HG03175 (cell line): Measurements from ENCODE around the gene SSBP2.
"Not testable (repeated sequence)": the region's sequence is repeated elsewhere in the genome, so short reads cannot be mapped to it uniquely, and the experiment has no call there.

ENCODE experiments used
- ATAC-seq: cut with Tn5 transposase; IDR thresholded peaks from one replicate; pipeline ENCODE4 v1.9.1; 2021; ENCODE audit warnings: mild to moderate bottlenecking, moderate library complexity; ENCODE audit not compliant: unreplicated experiment

SSBP2 gene

GRCh38 chr5:81740758-81741157 is 10.1 kb downstream of the SSBP2 start:
- ATAC-seq, result no peak

GRCh38 chr5:81739291-81739690 is 11.6 kb downstream of the SSBP2 start:
- no peak for ATAC-seq

GRCh38 chr5:81729276-81729675 is 21.6 kb downstream of the SSBP2 start:
- ATAC-seq, result no peak

DNA sequence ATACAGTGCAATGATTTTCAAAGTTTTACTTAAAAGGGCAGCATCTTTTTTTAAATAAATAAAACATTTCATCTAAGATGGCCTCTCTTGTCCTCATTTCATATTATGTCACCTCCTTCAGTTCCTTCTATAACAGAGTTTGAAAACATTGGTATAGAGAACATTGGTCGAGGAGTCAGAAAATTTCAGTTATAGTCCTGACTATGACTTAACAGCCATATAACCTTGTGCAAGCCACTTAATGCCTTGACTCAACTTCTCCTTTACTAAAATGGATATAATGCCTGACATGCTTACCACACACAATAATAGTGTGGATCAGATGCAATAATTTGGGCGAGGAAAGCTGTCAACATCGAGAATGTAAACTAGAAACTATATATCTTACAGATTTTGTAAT is 22.6 kb downstream of the SSBP2 start:
- ATAC-seq, result no peak

DNA sequence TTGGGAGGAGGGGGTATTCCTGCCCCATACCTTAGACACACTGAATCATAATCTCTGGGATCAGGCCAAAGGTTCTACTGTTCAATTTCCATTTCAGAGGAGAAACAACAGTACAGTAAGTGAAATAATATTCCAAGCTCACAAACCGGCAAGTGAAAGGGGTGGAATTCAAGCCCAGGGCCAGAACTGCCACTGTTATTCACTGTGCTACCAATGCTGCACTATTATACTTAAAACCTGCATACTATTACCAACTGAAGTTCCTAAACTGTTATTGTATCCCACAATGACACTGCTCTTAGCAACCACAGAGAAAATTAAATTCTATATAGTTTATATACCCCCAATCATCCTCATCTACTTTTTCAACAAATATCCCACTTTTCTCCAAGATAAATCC is 24.6 kb downstream of the SSBP2 start:
- no peak for ATAC-seq

DNA sequence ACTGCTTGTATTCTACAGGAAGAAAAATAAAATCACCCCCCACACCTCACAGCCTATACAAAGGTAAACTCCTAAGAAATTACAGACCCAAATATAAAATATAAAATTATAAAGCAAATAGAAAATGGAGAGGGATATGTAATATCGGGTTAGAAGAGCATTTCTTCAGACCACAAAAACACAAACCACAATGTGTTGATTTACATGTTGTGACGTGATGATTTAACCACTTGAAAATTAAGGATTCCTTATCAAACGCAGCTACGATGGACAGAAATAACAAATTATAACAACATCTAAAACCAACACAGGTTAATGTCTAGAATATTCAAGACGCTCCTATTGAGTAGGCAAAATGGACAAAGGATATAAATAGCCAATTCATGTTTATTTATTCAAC is 26.3 kb downstream of the SSBP2 start:
- ATAC-seq, result no peak

DNA sequence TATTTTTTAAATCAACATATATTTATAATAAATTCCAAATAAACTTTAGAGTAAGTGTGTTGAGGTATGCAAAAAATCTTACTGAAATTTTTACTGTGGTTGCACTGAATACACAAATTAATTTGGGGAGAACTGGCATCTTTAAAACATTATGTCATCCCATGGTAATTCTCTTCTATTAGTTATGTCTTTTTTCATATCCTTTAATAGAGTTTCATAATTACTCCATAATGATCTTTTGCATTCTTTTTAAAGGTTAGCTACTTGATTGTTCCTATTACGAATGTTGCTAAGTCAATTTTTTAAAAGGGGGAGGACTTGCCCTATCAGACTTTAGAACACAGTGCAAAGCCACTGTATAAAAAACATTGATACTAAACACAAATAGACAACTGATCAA is 26.8 kb downstream of the SSBP2 start:
- ATAC-seq, result no peak

DNA sequence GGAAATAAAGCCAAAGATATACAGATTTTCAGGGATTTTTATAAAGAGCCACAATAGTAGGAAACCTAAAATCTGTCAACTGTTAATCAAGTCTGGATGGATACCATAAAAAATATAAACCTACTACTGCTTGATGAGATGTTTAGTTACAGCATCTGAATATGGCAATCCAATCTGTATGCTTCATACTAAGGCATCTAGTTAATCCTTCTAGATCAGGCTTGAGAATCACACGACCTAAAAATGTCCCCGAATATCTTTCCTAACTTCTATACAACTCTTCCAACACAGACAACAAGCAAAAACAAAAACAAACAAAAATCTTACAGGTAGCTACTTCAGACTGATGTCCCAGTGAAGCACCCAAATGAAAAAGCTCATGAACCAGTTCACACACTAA is 29.8 kb downstream of the SSBP2 start:
- ATAC-seq, result no peak

GRCh38 chr5:81719743-81720345 is 31.1 kb downstream of the SSBP2 start:
- ATAC-seq, result no peak

DNA sequence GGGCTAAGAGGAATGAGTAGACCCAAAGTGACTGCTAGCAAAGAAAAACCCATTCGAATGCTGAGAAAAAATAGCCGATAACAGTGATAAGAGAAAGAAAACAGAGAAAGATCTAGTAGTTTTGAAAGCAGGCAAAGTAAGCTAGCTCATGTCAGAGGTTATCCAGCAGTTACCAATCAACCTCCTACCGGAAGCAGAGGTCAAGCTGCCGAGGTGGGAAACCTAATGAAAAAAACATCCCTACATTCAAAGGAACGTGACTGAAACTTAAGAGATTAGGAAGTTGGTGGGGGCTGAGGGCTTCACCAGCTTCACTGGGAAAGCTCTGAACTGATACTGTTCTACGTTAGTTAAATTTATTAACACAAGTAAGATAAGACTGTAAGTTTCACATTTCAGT is 32.6 kb downstream of the SSBP2 start:
- ATAC-seq, result no peak

DNA sequence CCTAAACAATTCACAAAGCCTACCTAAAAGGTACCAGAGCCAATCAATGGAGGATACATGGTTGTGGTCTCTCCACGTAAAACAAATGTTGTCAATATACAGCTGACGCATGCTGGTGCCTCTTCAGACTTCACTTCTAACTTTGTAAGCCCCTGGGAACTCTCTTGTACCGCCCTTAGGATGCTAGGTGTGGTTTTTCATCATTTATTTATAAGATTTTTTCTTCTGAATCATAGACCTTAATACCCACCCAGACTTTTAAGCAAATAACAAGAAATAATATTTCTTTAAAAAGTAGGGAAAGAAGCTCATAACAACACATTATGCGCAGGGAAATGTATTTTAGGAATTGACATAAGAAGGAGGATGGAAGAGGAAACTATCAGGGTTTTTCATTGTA is 33.0 kb downstream of the SSBP2 start:
- ATAC-seq, result no peak

GRCh38 chr5:81717226-81717625 is 33.7 kb downstream of the SSBP2 start:
- ATAC-seq, result no peak

- ATAC-seq, result not testable (repeated sequence)
Observed at GRCh38 chr5:81714076-81714475, 36.8 kb downstream of the SSBP2 start.

- ATAC-seq, result no peak
Observed at GRCh38 chr5:81708889-81709288, 42.0 kb downstream of the SSBP2 start.

DNA sequence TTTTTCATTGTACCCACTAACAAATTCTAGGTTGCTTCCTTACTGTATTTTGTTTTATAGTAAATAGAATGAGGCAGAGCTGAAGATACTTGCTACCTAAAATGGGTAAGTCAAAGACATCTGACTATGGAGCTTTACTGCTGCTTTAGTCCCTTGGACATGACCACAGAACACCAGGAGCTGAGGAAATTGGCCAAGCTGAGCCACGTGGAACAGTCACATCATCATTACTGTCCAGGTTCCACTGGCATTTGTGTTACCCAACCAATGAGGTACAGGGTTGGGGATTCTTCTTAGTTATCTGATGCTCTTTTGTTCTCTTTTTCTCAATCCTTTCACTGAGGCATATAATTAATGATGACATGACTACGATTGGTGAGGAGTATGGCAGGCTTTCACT is 47.1 kb downstream of the SSBP2 start:
- ATAC-seq, result no peak

DNA sequence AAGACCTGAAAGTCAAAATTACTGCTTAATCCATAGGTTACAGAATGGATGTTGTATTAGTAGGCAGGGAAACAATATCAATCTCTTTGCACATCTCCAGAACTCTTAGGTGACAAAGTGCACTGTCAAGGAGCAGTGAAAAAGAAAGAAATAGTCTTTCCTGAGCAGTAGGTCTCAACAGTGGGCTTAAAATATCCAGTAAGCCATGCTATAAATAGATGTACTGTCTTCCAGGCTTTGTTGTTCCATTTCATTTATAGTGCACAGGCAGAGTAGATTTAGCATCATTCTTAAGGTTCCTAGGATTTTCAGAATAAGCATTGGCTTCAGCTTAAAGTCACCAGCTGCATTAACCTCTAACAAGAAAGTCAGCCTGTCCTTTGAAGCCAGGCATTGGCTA is 50.7 kb downstream of the SSBP2 start:
- no peak for ATAC-seq

GRCh38 chr5:81698813-81699212 is 52.1 kb downstream of the SSBP2 start:
- no peak for ATAC-seq

GRCh38 chr5:81696418-81697397 is 54.2 kb downstream of the SSBP2 start:
- ATAC-seq, result no peak

- no peak for ATAC-seq
Observed at GRCh38 chr5:81694726-81695125, 56.2 kb downstream of the SSBP2 start.

GRCh38 chr5:81688215-81688614 is 62.7 kb downstream of the SSBP2 start:
- no peak for ATAC-seq

DNA sequence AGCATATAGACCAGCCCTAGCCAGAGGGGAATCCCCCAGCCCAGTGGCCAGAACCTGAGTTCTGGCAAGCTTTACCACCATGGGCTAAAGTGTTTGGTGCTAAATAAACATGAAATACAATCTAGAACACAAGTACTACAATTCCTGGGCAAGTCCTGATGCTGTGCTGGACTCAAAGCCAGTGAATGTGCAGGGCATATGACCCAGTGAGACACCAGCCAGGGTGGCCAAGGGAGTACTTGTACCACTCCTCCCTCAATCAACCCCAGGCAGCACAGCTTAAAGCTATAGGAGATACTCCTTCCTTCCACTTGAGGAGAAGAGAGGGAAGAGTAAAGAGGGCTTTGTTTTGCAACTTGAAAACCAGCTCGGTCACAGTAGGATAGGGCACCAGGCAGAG is 63.6 kb downstream of the SSBP2 start:
- ATAC-seq, result no peak

DNA sequence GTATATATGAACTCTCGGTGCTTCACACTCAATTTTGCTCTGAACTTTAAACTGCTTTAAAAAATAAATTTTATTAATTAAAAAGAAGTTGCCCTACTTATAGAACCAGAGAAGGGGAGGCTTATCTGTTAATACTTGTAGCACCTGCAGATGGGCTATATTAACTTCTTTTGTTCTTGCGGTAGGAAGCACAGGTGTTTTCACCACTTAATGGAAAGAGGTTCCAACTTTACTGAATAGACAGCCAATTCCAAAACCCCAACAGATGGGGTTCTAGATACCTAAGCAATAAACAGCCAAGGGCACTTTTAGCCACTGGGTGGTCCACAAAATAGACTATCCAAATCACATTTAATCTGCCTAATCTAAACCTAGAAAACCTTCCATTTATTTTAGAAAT is 65.4 kb downstream of the SSBP2 start:
- no peak for ATAC-seq
